ENCODE results near the gene ACSM3. TPM values are rescaled to one million over a fixed set of nuclear protein-coding genes. Genes with fewer than 3 reads are reported as not detected.

The ACSM3 gene
- total RNA-seq, 3 donors from 2014 or later, result 0.80 to 60.2 (median 22.9) TPM

- H3K27me3 ChIP-seq, result no peaks in the 10 kb centered on the region
- intact Hi-C loops (cut with DNase I; ENCODE audit: low total_unique reads), result no loop called here
- TF ChIP-seq, protein P1, sequence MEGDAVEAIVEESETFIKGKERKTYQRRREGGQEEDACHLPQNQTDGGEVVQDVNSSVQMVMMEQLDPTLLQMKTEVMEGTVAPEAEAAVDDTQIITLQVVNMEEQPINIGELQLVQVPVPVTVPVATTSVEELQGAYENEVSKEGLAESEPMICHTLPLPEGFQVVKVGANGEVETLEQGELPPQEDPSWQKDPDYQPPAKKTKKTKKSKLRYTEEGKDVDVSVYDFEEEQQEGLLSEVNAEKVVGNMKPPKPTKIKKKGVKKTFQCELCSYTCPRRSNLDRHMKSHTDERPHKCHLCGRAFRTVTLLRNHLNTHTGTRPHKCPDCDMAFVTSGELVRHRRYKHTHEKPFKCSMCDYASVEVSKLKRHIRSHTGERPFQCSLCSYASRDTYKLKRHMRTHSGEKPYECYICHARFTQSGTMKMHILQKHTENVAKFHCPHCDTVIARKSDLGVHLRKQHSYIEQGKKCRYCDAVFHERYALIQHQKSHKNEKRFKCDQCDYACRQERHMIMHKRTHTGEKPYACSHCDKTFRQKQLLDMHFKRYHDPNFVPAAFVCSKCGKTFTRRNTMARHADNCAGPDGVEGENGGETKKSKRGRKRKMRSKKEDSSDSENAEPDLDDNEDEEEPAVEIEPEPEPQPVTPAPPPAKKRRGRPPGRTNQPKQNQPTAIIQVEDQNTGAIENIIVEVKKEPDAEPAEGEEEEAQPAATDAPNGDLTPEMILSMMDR (IDR thresholded peaks at IDR 0.05), result no peak
- no peak for TF ChIP-seq POLR2A (IDR thresholded peaks at IDR 0.05)
- TF ChIP-seq POLR2AphosphoS5 (IDR thresholded peaks at IDR 0.05), result no peak
- H3K36me3 ChIP-seq, result no peaks in the 10 kb centered on the region
- no peaks in the 10 kb centered on the region for H3K4me1 ChIP-seq
- DNase-seq (ENCODE audit: low spot score in 2 of 2), result no peak
- no peak overlapping the region for H3K4me3 ChIP-seq
- H3K27ac ChIP-seq, result no peak overlapping the region
- H3K9me3 ChIP-seq, result no peaks in the 10 kb centered on the region
Observed at GRCh38 chr16:20826039-20826566, 62.3 kb downstream of the ACSM3 start.

DNA sequence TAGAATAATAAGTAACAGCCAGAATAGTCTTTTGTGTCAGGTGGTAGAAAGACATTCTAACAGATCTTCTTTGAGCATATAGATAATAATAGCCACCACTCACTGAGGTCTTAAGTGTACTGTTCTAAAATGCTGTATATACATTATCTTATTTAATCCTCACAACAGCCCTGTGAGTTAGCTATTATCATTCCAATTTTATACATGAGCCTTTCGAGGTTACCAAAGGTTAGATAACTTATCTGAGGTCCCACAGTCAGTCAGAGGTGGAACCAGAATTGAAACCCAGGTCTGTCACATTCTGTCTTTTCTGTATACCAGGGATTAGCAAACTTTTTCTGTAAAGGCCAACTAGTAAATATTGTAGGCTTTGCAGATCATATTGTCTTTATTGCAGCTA, 65.7 kb downstream of the ACSM3 start:
- H3K9me3 ChIP-seq, result no peaks in the 10 kb centered on the region
- intact Hi-C loops (cut with DNase I; ENCODE audit: low total_unique reads), result no loop called here
- no peaks in the 10 kb centered on the region for H3K36me3 ChIP-seq
- H3K27me3 ChIP-seq, result no peaks in the 10 kb centered on the region
- DNase-seq (ENCODE audit: low spot score in 2 of 2), result no peak
- no peak overlapping the region for H3K4me3 ChIP-seq
- TF ChIP-seq POLR2AphosphoS5 (IDR thresholded peaks at IDR 0.05) (no peak), POLR2A (IDR thresholded peaks at IDR 0.05) (no peak)
- TF ChIP-seq, protein P1 (IDR thresholded peaks at IDR 0.05), result no peak
- no peaks in the 10 kb centered on the region for H3K4me1 ChIP-seq
- H3K27ac ChIP-seq, result no peak overlapping the region

DNA sequence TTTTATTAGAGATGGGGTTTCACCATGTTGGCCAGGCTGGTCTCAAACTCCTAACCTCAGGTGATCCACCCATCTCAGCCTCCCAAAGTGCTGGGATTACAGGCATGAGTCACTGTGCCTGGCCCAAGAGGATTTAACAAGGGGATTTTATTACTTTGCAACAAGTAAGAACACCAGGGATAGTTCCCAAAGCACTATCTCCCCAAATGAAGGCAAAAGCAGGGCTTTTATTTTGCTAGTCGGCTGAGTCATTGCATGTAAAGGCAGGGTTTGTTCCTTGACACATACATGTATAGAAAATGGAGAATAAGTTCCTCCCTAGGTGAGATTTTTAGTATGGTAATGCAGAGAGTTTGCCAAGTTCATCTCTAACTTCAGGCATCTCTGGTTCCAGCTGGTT, 66.6 kb downstream of the ACSM3 start:
- Histone ChIP-seq H3K4me1 (no peaks in the 10 kb centered on the region), H3K27ac (no peak overlapping the region), H3K27me3 (no peaks in the 10 kb centered on the region), H3K9me3 (no peaks in the 10 kb centered on the region), H3K4me3 (no peak overlapping the region), H3K36me3 (no peaks in the 10 kb centered on the region)
- DNase-seq (ENCODE audit: low spot score in 2 of 2), result no peak
- TF ChIP-seq, protein P1 (IDR thresholded peaks at IDR 0.05), result no peak
- no peak for TF ChIP-seq POLR2A (IDR thresholded peaks at IDR 0.05)
- no peak for TF ChIP-seq POLR2AphosphoS5 (IDR thresholded peaks at IDR 0.05)
- intact Hi-C loops (cut with DNase I; ENCODE audit: low total_unique reads), result no loop called here

DNA sequence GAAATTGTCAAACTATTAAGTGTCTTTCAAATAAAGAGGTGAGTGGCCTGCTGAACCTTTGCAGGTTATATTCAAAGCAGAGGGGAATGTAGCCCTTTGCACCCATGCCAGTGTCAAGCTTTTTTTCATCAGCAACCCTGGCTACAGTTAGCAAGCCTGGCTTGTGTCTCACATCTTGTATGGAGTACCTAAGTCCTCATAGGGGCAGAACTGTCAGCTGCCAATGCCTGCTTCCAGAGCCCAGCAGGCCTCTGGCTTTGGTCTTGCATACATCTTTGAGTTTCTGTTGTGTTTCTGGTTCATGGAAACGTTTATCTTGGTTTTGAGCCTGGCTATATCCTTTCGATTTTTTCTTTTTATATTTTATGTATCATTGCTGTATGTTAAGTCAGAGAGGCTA, 69.3 kb downstream of the ACSM3 start:
- no peaks in the 10 kb centered on the region for H3K27me3 ChIP-seq
- DNase-seq (ENCODE audit: low spot score in 2 of 2), result no peak
- intact Hi-C loops (cut with DNase I; ENCODE audit: low total_unique reads), result no loop called here

DNA sequence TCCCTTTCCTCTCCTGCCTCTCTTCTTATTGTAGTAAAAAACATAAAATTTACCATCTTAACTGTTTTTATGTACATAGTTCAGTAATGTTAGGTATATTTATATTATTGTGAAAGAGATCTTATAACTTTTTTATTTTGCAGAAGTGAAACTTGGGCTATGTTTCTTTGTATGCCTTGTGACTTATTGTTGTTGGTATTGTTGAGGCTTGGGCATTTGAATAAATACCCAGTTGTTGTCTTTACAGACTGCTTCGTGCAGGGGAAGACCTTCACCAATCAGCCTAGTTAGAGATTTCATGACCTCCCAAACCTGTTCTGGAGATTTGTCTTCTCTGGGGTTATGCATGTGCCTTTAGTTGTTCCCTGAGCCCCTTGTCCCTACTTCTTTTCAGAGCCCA, 74.4 kb downstream of the ACSM3 start:
- Histone ChIP-seq H3K36me3 (no peaks in the 10 kb centered on the region), H3K4me1 (no peaks in the 10 kb centered on the region)
- TF ChIP-seq, protein P1 (IDR thresholded peaks at IDR 0.05), result no peak
- no peak for TF ChIP-seq POLR2A (IDR thresholded peaks at IDR 0.05)

More for the DNA sequence above, 69.3 kb downstream of the ACSM3 start:
- H3K4me3 ChIP-seq, result no peak overlapping the region
- no peaks in the 10 kb centered on the region for H3K36me3 ChIP-seq
- H3K9me3 ChIP-seq, result no peaks in the 10 kb centered on the region
- H3K27ac ChIP-seq, result no peak overlapping the region
- TF ChIP-seq, protein P1 (IDR thresholded peaks at IDR 0.05), result no peak
- no peaks in the 10 kb centered on the region for H3K4me1 ChIP-seq

More for the DNA sequence above, 74.4 kb downstream of the ACSM3 start:
- Histone ChIP-seq H3K4me3 (no peak overlapping the region), H3K27me3 (no peaks in the 10 kb centered on the region), H3K9me3 (no peaks in the 10 kb centered on the region), H3K27ac (no peak overlapping the region)
- no peak for DNase-seq (ENCODE audit: low spot score in 2 of 2)
- intact Hi-C loops (cut with DNase I; ENCODE audit: low total_unique reads), result no loop called here

All from breast epithelium (tissue), 4 donors.